Thoracic aorta (tissue), 2 donors: ENCODE data around the gene PDIA4. TPM values are rescaled to one million over a fixed set of nuclear protein-coding genes. Genes with fewer than 3 reads are reported as not detected.

ENCODE experiments used
- ATAC-seq: fragments of 150-250 bp; one replicate; pipeline ENCODE4 v1.8.0; 2017; ENCODE audit warnings: low read depth; ENCODE audit not compliant: insufficient number of reproducible peaks, low FRiP score
- DNase-seq: peaks from one replicate; pipeline ENCODE4 v3.0.0-alpha.2; 2020; ENCODE audit warnings: low spot score
- H3K27ac ChIP-seq, 2 donors: fragments of 200-600 bp; sonication (generic); 1 replicate in 1 of 2; 2 replicates in 1 of 2; pipeline ENCODE4 v1.5.1; 2016; ENCODE audit warnings: mild to moderate bottlenecking in 2 of 2, moderate library complexity in 2 of 2
- H3K27me3 ChIP-seq: fragments of 200-600 bp; sonication (generic); replicated peaks from 2 replicates; pipeline ENCODE4 v1.6.0; 2016; ENCODE audit warnings: mild to moderate bottlenecking; ENCODE audit not compliant: insufficient read depth
- H3K36me3 ChIP-seq: fragments of 200-600 bp; sonication (generic); one replicate; pipeline ENCODE4 v1.5.1; 2016
- H3K4me1 ChIP-seq, 2 donors: fragments of 200-600 bp; sonication (generic); 1 replicate in 1 of 2; 2 replicates in 1 of 2; pipeline versions ENCODE4 v1.5.1 to v1.6.0; 2016; ENCODE audit warnings: low read depth in 2 of 2, mild to moderate bottlenecking in 1 of 2; ENCODE audit not compliant: control insufficient read depth in 1 of 2
- H3K4me3 ChIP-seq: fragments of 200-600 bp; sonication (generic); 2 replicates; pipeline ENCODE4 v1.5.1; 2016; ENCODE audit warnings: mild to moderate bottlenecking
- H3K9me3 ChIP-seq: fragments of 200-600 bp; sonication (generic); 2 replicates; pipeline ENCODE4 v1.5.1; 2016
- CTCF ChIP-seq: fragments of 200-600 bp; sonication (generic); IDR thresholded peaks from one replicate; pipeline ENCODE4 v1.5.1; 2019; ENCODE audit warnings: antibody characterized with exemption
- total RNA-seq, 2 donors: library from RNA; depleted of rRNA; stranded (reverse); fragments of >200 nt; gene quantifications; one replicate each; pipeline versions ENCODE4 v1.1.0 to v1.2.3, GENCODE V29; 2016

PDIA4 gene
- 10 to 100 TPM; 81.8 to 87.3 TPM for total RNA-seq

- TF ChIP-seq CTCF: peak; percentile 36
- Histone ChIP-seq H3K9me3 (no peaks in the 10 kb centered on the region), H3K4me3 (peak within 1 kb of the TSS; percentile 90), H3K36me3 (no peaks in the 10 kb centered on the region), H3K27me3 (no peaks in the 10 kb centered on the region), H3K27ac (peak within 1 kb of the TSS; percentile 86 to 87), H3K4me1 (peaks cover 5 to 28% of the 10 kb centered on the region in 2 donors)
- DNase-seq (peak; percentile 97), ATAC-seq (peak; percentile 98)
Measured at GRCh38 chr7:149028346-149029109, at the start of gene PDIA4. PDIA4 (minus strand) TSS chr7:149028505; CDS start chr7:149028408, 97 bp downstream.

GRCh38 chr7:149077594-149077993 is 49.3 kb upstream of the PDIA4 start:
- no peaks in the 10 kb centered on the region for H3K27me3 ChIP-seq
- TF ChIP-seq CTCF: no peak
- H3K9me3 ChIP-seq: no peaks in the 10 kb centered on the region
- no peak overlapping the region for H3K27ac ChIP-seq
- H3K4me1 ChIP-seq: no peaks in the 10 kb centered on the region
- no peaks in the 10 kb centered on the region for H3K36me3 ChIP-seq
- no peak for DNase-seq
- ATAC-seq: no peak
- H3K4me3 ChIP-seq: no peak overlapping the region

- Histone ChIP-seq H3K27me3 (no peaks in the 10 kb centered on the region), H3K27ac (no peak overlapping the region), H3K9me3 (no peaks in the 10 kb centered on the region), H3K4me3 (no peak overlapping the region), H3K4me1 (no peaks in the 10 kb centered on the region), H3K36me3 (peaks cover 18% of the 10 kb centered on the region)
- DNase-seq (no peak), ATAC-seq (no peak)
- no peak for TF ChIP-seq CTCF
Measured at GRCh38 chr7:149075286-149075685, 47.0 kb upstream of the PDIA4 start.

- Histone ChIP-seq H3K27ac (no peak overlapping the region), H3K36me3 (peaks cover 22% of the 10 kb centered on the region), H3K9me3 (no peaks in the 10 kb centered on the region), H3K4me3 (no peak overlapping the region), H3K4me1 (no peaks in the 10 kb centered on the region), H3K27me3 (no peaks in the 10 kb centered on the region)
- no peak for TF ChIP-seq CTCF
- DNase-seq (no peak), ATAC-seq (no peak)
Measured at GRCh38 chr7:149074116-149074885, 46.0 kb upstream of the PDIA4 start.

GRCh38 chr7:149072438-149072775 is 44.1 kb upstream of the PDIA4 start:
- ATAC-seq: no peak
- Histone ChIP-seq H3K36me3 (peaks cover 22% of the 10 kb centered on the region), H3K4me3 (no peak overlapping the region), H3K27ac (no peak overlapping the region), H3K9me3 (no peaks in the 10 kb centered on the region), H3K27me3 (no peaks in the 10 kb centered on the region), H3K4me1 (no peaks in the 10 kb centered on the region)
- TF ChIP-seq CTCF: no peak
- no peak for DNase-seq
